HG03066 (cell line): ENCODE data around the gene TEDC2.
A peak's percentile ranks its signal among the peaks of the same experiment; 100 is the strongest.
"Not testable (repeated sequence)": the region's sequence is repeated elsewhere in the genome, so short reads cannot be mapped to it uniquely, and the experiment has no call there.

Source experiments
- ATAC-seq: cut with Tn5 transposase; IDR thresholded peaks from one replicate; pipeline ENCODE4 v1.9.1; 2021; ENCODE audit warnings: low read depth; ENCODE audit not compliant: unreplicated experiment

Gene TEDC2, protein sequence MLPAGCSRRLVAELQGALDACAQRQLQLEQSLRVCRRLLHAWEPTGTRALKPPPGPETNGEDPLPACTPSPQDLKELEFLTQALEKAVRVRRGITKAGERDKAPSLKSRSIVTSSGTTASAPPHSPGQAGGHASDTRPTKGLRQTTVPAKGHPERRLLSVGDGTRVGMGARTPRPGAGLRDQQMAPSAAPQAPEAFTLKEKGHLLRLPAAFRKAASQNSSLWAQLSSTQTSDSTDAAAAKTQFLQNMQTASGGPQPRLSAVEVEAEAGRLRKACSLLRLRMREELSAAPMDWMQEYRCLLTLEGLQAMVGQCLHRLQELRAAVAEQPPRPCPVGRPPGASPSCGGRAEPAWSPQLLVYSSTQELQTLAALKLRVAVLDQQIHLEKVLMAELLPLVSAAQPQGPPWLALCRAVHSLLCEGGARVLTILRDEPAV

DNA sequence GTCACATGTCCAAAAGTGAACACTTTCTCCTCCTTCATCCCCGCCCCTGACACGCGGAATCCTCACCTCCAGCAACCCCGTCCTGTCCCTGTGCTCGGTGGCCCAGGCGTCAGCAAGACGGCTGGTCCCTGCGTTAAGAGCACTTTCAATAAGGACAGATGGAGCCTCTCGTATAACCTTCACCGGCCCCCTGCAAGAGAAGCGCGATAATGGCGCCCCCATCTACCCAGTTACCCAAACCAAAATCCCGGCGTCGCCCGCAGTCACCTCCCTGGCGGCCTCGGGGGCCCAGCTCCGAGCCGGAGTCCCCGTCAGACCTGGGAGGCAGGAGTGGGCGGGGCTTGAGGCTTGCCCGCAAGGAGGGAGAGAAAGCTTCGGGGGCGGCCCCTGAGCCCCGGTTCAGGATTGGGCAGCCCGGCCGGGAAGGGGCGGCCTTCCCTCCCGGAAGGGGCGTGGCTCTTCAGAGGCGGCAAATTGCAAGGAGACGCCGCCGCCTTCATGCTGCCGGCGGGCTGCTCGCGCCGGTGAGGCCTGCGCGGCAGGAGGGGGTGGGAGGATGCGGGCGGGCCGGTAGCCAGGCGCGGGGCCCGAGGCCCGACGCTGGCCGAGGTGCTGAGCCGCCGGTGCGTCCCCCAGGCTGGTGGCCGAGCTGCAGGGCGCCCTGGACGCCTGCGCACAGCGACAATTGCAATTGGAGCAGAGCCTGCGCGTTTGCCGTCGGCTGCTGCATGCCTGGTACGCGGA is at the start of gene TEDC2:
Gene TEDC2 (plus strand): TSS at position 463 of the 744 bp plus-strand sequence. CDS start 36 bp downstream, at position 499.
- peak; percentile 81 for ATAC-seq

DNA sequence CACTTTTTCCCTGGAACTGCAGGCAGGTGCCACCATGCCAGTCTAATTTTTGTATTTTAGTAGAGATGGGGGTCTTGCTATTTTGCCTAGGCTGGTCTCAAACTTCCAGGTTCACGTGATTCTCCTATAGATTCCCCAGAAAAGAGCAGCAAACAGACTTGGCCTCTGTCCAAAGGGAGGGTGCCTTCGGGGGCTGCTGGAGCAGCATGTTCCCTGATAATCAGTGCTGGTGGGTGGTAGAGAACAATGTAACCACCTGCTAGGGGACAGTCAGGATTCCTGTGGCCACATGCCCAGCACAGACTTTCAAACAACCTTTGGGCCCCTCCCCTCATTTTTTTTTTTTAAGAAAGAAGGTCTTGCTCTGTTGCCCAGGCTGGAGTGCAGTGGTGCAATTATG is 44.8 kb upstream of the TEDC2 start:
- ATAC-seq = no peak

DNA sequence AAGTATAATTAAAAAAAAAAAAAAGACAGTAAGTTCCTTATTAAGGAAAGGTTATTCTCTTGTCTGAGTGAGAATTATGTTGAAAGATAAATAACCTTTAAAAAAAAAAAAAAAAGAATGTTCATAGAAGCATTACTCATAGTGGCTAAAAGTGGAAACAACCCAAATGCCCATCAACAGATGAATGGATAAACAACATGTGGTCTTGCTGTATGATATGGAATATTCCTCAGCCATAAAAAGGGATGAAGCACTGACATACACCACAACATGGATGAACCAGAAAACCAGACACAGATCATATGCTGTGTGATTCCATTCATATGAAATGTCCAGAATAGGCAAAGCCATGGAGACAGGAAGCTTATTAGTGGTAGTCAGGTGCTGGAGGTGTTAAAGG is 39.9 kb upstream of the TEDC2 start:
- no peak for ATAC-seq

DNA sequence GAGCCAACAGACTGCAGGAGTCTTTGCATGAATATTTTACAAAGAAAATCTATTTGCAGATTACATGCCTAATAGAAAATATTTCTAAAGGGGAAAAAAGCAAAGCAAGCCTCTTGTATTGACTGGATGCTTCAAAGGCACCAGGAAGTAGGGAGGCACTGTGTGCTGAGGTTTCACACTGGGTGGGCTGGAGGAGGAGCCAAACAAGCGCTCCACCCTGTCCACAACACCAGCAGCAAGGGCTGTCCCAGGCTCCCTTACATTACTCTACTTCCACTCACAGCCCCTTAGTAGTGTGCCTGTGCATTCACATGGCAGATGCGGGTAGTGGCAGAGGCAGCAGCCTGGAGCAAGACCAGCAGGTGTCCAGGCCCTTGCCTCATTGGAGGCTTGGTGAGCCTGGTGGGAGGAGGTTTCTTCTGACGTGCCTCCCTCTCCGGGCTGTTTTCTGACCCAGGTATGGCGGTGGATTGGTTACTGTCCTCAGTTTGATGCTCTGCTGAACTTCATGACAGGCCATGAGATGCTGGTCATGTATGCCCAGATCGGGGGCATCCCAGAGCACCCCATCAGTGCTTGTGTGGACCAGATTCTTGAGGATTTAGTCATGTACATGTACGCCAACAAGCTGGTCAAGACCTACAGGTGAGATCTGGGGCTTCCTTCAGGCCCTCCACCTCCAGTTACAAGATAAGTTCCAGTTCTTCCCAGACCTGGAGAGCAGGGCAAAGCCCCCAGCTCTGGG is 37.6 kb upstream of the TEDC2 start:
- no peak for ATAC-seq

DNA sequence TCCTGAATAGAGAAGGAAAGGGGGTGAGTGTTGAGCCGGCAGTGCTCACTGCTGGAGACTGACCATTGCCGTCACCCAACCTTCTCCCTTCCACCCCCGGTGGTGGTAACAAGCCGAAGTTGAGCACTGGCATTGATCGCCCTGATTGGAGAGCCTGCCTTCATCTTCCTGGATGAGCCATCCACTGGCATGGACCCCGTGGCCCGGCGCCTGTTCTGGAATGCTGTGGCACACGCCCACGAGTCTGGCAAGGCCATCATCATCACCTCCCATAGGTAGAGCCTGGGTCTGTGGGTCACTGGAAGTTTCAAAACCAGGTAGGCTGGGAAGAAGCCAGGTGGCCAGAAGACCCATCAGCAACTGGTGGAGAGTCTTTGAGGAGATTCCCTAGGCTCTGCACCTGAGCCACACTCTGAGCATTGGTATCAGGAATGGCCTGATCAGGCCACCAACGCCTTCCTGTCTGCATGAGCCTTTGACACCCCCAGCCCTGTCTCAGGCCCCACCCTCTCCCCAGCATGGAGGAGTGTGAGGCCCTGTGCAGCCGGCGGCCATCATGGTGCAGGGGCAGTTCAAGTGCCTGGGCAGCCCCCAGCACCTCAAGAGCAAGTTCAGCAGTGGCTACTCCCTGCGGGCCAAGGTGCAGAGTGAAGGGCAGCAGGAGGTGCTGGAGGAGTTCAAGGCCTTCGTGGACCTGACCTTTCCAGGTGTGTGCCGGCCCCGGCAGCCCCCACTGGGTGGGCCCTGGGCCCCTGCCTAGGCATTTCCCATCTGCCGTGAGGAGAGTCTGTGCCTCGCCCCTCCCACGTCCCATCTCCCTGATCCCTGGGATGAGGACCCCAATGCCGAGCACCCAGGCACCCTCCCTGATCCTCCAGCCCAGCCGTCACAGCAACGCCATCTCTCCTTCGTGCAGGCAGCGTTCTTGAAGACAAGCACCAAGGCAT is 35.6 kb upstream of the TEDC2 start:
- ATAC-seq = no peak

DNA sequence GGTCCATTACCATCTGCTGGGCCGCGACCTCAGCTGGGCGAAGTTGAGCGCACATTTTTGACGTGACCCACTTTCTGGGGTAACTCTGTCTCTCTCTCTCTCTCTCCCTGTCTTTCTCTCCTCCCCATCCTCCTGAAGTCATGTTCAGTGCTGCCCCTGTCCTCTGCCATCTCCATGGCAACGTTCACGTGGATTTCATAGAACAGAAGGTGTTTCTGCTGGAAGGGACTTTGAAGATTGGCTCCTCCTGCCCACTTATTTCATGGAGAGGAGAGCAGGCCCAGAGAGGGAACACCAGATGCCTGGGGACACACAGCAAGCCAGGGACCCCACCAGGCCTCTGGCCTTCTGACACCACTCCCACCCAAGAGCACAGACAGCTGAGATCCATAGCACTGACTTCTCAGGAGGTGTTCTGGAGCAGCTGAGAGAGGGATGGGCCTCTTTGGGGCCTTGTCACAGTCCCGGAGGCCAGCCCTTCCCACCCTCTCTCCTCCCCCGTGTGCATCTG is 34.8 kb upstream of the TEDC2 start:
- ATAC-seq = no peak

DNA sequence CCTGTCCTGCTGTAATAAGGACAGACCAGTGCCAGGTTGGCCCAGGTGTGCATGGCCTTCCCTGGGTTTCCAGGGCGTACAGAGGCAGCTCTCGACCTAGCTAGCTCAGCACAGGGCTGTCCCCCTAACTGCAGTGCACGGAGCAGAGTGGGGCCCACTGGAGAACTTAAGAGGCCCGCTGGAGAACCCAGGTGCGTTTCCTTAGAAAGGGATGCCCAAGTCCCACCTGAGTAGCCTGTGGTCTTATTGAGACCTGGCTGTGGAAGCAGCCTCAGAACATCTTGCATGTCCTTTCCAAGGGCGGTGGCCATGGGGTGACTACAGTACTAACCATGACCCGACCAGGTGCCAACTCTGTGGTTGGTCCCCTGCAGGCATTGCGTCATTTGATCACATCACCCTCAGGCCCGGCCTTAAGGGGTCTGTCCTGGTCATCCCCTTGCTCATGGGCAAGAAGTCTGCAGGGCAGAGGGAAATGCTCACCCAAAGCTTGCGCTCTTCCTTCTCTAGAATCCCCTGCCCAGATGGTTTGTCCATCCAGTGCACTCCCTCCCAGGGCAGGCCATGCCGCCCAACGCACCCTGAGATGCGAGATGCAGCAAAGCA is 34.0 kb upstream of the TEDC2 start:
- no peak for ATAC-seq

DNA sequence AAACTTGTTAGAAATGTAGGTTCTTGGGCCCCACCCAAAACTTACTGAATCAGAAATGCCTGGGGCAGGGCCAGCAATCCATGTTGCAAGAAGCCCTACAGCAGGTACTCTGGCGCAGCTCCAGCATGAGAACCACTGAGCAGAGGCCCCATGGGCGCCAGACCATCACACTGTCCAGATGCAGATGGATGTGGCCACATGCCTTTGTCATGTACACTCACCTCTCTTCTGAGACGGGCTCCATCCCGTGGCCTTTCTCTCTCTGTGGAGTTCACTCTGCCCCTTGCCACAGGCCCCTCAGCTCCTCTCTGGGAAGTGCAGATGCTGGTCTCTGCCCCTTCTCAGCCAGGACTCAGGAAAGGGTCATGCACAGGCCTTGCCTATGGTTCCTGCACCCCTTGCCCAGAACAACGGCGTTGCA is 33.0 kb upstream of the TEDC2 start:
- ATAC-seq = no peak

DNA sequence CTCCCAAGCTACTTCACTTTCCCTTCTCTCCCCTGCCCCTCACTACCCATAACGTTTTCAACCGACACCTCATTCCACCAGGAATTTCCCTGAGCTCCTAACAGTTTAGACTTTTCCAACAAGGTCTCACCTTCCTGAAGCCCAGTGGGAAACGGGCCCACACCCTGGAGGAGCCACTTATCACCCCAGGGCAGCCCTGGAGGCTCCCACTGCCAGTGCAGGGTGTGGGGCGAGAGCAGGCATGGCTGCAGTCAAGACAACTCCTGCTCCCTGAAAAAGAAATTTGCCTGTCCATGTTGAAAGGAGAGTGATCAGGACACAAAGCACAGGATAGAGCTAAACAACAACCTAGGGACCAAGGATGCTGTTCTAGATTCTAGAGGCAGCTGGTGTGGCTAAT is 32.4 kb upstream of the TEDC2 start:
- ATAC-seq = no peak

DNA sequence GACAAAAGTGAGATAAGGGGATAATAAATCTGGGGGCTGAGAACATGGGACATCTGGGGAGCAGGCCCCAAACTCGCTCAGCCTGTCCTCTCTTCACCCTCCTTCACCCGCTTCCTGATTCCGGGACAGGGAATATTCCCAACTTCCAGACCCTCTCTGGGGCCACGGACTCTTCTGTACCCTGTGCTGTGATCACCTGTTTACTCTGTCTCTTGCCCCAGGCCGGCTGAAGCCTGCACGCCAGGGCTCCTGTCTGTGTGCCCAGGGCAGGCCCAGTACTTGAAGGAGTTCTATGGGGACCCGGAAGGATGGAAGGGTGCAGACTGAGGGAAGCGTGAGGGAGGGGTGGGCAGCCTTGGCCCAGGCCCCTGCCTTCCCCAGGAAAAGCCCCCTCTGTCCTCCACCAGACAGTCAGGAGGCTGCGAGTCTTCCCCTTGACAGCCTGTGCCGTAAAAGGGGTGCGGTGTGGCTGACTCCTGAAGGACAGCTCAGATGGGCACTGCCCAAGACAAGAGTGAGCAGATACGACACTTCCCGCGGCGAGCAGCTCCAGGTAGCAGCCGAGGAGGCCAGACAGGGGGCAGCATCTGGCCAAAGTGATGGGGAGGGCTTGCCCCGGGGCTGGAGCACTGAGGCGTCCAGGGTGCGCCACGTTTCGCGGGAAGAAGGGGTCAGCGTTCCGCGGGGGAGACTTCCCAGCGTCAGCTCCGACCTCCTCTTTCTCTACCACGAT is 31.7 kb upstream of the TEDC2 start:
- no peak for ATAC-seq

DNA sequence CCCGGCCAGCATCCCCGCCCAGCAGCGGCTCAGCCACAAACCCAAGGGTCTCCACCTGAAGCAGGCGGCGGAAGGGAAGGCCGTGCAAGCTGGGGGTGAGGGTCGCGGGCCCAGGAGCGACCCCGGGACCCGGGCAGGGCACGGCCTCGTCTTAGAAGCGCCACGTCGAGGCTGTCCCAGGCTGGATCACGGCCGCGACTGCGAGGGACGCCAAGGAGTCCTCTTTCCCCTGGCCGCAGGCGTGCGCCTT is 31.2 kb upstream of the TEDC2 start:
- ATAC-seq = no peak

DNA sequence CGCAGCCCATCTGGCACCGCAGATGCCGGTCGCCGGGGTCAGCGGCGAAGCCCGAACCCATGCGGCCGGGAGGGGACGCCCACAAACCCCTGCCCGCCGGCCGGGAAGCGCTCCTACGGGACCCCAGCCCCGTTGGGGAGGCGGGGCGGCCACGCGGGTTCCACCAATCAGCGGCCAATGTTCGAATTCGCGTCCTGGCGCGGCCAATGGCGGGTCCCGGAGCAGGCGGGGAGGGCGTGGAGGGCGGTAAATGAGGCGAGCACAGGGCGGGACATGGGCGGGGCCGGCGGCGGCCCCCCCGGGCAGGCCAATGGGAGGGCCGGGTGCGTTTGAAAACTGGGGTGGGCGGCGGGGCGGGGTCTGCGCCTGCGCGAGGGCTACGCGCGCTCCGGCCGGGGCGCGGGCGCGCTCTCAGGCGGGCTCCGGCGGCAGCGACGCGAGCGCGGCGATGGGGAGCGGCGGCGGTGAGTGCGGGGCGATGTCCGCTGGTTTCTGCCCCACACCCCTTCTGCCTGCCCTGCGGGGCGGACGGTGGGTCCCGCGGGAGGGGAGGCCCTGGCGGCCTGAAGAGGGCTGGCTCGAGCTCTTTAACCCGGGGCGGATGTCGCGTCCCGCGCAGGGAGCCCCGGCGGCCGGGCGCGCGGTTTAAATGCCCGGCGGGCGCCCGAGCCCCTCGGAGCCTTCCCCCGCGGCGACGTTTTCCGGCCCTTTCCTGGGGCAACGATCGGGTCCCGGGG is 30.7 kb upstream of the TEDC2 start, which contains the start of gene CCNF:
Gene CCNF (plus strand): TSS at position 414 of the 737 bp plus-strand sequence. CDS start 35 bp downstream, at position 449.
- peak; percentile 78 for ATAC-seq

DNA sequence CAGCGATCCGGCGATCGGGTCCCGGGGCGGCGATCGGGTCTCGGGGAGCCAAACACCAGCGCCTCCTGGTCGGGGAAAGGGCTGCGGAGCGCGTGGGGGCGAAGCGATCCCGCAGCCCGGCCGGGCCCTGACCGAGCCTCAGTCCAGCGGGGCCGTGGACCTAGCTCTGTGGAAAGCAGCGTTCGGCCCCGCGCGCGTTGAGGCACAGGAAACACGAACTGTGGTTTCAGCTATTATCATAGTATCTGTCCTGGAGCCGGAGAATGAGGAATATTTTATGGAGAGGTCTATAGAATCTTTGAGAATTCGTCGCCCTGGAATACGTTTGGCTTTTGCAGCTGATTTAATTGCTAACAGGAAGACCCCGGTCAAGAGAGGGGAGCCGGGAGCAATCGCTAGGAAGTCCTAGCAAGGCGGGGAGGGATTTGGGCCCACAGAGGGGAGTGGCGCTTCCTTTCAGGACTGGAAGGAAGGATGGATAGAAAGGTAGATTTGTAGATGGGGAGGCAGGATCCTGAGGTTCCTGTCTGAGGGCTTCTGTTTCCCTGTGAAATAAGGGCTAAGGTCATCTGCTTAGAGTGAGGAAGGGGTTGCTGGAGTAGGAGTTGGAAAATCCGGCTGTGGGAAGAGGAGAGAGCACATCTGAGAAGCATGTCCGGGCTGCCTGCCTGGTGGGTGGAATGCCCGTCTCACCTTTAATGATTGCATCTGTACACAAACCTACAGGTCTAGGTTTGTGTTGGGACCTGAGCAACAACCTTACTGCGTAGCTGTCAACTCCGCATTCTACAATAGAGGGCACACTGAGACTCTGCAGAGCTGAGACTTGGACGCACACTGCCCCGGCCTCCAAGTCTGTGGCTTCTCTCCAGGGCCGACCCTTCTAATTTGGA is 29.9 kb upstream of the TEDC2 start:
- ATAC-seq = no peak

DNA sequence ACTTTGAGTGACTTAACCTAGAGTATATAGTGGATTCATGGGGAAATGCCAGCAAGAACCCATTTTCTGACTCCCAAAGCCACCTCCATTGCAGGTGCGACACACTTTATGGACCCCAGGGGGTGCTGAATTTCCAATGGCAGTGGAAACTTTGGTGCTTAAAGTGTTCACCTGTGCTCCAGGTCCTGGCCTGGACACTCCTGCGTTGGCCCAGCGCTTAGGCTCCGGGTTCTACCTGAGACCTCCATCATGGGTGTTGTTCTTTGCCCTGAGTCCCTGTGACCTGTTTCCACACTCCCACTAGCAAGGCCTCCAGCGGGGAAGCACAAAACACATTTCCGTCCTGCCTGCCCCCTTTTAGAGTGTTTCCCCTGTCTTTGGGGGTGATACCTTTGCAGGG is 27.6 kb upstream of the TEDC2 start:
- ATAC-seq = no peak

DNA sequence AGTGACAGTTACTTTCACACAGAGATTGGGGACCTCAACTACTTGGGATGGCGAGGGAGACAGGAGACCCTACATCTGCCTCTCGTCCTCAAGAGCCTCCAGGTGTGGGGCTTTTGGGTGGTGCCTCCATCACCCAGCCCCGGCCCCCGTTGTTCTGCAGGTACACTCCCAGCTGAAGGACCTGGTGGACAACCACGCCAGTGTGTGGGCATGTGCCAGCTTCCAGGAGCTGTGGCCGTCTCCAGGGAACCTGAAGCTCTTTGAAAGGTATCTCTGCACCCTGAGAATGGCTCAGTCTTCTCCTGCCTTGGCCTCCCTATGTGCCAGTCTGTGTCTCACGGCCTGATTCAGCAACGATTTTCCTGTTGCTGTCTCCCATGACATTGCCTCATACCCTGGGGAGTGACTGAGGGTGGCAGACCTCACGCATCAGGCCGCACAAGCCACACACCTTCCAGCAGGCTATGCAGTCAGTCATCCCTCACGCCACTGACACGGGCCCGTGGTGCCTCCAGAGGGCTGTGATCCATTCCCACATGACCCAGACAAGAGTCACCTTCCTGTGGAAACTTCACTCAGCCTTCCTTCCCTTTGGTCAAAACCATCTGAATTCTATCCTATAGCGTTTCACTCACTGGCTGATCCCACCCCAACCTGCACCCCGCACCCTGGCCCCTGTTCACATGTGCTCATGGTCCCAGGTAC is 27.0 kb upstream of the TEDC2 start:
- no peak for ATAC-seq

DNA sequence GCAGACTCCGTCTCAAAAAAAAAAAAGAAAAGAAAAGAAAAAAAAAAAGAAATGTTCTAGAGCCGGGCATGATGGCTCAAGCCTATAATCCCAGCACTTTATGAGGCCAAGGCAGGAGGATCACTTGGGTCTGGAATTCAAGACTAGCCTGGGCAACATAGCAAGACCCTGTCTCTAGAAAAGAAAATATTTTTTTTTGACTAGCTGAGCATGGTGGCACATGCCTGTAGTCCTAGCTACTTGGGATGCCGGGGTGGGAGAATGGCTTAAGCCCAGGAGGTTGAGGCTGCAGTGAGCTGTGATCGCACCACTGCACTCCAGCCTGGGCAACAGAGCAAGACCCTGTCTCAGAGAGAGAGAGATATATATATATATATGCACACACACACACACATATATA is 24.7 kb upstream of the TEDC2 start:
- not testable (repeated sequence) for ATAC-seq

DNA sequence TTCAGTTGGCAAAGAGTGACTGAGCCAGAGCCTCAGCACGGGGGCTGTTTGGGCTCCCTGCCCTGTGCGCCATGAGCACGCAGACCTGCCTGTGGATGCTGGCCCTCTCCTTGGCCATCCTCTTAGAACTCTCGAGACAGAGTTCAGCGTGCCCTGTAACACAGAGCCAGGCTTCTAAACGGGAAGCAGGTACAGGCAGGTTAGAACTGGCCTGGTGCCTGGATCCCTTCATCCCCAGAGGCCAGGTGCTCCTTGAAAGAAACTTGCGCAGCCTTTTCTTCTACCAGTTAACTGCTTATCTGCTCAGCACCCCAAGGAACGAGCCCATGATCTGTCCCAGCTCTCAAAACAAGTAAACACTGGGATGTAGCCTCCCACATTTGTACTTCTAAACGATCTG is 23.8 kb upstream of the TEDC2 start:
- ATAC-seq = no peak
